Activated T-helper 2 cell treated with anti-CD3 and anti-CD28 coated beads, Interferon-gamma antibody, Interleukin-2, Interleukin-4, amounts not matched to agents 10 μg/mL and 5 μg/mL and 100 μg/mL, durations not matched to agents 14 hours and 24 hours and 36 hours (primary cell): ENCODE results near the gene ALKAL2. TPM values are rescaled to one million over a fixed set of nuclear protein-coding genes. Genes with fewer than 3 reads are reported as not detected.

ENCODE experiments used
- DNase-seq: peaks from one replicate; pipeline ENCODE4 v3.0.0; 2021; ENCODE audit warnings: low spot score
- H3K27ac Mint-ChIP-seq: one replicate; pipeline ENCODE4 v1.8.0; 2021; ENCODE audit warnings: mixed read lengths
- H3K27me3 Mint-ChIP-seq: one replicate; pipeline ENCODE4 v1.8.0; 2021; ENCODE audit warnings: low read depth, mixed read lengths
- H3K36me3 Mint-ChIP-seq: one replicate; pipeline ENCODE4 v1.8.0; 2021; ENCODE audit warnings: low read depth, mixed read lengths
- H3K4me1 Mint-ChIP-seq: one replicate; pipeline ENCODE4 v1.8.0; 2021; ENCODE audit warnings: low read depth, mixed read lengths
- H3K4me3 Mint-ChIP-seq: one replicate; pipeline ENCODE4 v1.8.0; 2021; ENCODE audit warnings: low read depth, mild to moderate bottlenecking, moderate library complexity, mixed read lengths
- H3K9me3 Mint-ChIP-seq: one replicate; pipeline ENCODE4 v1.8.0; 2021; ENCODE audit warnings: mixed read lengths
- intact Hi-C: fragments of 100-400 bp; cut with micrococcal nuclease; formaldehyde crosslinking; loops from one replicate; pipeline ENCODE4 v1.15.1; 2023
- total RNA-seq: library from RNA; stranded (reverse); gene quantifications from 2 replicates; pipeline ENCODE4 v1.2.3, GENCODE V29; 2022

Gene ALKAL2
- total RNA-seq, 1 donor from 2014 or later: 16.3 TPM

DNA sequence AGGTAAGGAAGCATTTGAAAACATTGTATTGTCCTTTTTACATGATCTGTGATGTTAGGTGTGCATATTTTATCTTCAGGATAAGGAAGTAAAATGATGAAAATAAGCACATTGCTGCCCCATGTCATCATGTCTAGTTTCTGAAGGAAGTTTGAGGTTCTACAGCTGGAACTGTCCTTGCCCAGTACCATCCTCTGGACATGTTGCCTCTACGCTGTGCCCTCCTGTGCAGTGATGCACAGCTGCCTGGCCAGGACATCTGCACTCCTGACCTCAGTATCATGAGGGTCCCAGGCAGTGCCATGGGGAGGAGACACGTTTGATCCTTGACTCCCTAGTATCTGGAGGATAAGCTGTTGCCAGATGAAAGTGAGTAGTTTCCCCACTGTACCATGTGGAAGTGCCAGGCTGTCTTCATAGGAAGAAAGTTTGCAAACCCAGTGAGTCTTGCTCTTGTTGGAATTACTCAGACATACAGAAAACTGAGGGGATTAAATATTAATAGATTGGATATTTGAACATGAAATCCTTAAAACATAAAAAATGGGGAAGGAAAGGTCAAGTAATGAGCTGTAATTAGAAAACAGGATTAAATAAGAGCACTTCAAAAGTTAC is 9.5 kb downstream of the ALKAL2 start:
- Mint-ChIP-seq H3K27ac (no peak overlapping the region), H3K4me1 (no peaks in the 10 kb centered on the region), H3K36me3 (peaks cover 73% of the 10 kb centered on the region), H3K9me3 (no peaks in the 10 kb centered on the region), H3K4me3 (no peak overlapping the region), H3K27me3 (no peaks in the 10 kb centered on the region)
- DNase-seq: no peak
- intact Hi-C loops: no loop called here

DNA sequence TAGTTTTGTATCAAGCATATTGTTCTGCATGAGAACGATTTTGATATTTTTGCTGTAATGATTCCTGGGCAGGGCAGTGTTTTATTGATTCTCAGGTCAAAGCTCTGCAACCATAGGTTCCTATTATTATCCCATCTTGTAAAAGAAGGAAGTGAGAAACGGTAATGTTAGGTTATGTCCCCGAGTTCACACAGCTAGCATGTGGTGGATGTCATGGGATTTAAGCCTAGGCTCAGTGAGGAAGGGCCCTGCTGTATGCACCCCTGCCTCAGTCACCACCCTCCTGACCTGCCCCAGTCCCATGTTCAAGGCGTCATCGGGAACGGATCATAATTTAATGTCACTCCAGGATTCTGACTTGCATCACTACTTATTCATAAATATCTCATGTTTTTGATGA is 12.4 kb downstream of the ALKAL2 start:
- no peak for DNase-seq
- Mint-ChIP-seq H3K27me3 (no peaks in the 10 kb centered on the region), H3K36me3 (peaks cover 66% of the 10 kb centered on the region), H3K4me3 (no peak overlapping the region), H3K9me3 (no peaks in the 10 kb centered on the region), H3K4me1 (peaks cover 6% of the 10 kb centered on the region), H3K27ac (no peak overlapping the region)
- intact Hi-C loops: no loop called here

DNA sequence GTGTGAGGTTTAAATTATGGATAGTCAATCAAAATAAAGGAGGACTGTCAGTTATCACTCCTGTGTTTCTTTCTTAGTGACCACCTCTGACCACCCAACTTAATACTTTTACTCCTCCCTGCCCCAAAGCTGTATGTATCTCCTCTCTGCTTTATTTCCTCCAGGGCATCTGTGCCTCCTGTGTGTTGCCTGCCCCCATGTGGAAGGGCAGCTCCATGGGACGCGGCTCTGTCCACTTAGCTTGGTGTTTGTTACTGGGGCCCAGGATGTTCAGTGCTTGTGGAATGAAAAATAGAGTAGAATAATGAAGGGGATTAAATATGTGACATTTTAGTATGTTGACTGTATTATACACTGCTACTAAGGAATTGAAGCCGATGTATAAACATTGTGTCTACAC is 13.4 kb downstream of the ALKAL2 start:
- peaks cover 13% of the 10 kb centered on the region for H3K4me1 Mint-ChIP-seq
- intact Hi-C loops: no loop called here
- H3K27me3 Mint-ChIP-seq: no peaks in the 10 kb centered on the region
- H3K4me3 Mint-ChIP-seq: no peak overlapping the region
- no peaks in the 10 kb centered on the region for H3K9me3 Mint-ChIP-seq
- no peak overlapping the region for H3K27ac Mint-ChIP-seq
- no peak for DNase-seq
- H3K36me3 Mint-ChIP-seq: peaks cover 67% of the 10 kb centered on the region

DNA sequence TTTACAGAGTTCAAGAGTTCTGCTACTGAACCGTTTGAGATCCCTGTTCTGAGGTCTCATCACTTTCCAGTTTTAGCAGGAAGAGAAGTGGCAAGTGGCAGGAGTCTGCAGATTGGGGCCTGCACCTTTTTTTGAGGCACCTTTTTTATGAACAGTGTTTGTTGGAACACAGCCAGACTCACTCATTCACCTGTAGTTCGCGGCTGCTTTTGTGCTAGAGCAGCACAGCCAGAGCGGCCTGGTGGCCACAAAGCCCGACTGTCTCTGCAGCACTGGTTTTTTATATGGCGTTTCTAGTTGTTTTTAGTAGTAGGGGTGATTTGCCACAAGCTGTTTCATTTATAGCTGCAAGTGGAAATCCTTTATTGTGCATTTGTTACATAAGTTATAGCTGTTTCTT is 14.6 kb downstream of the ALKAL2 start:
- H3K36me3 Mint-ChIP-seq: peaks cover 61% of the 10 kb centered on the region
- H3K9me3 Mint-ChIP-seq: no peaks in the 10 kb centered on the region
- no peaks in the 10 kb centered on the region for H3K27me3 Mint-ChIP-seq
- no peak overlapping the region for H3K27ac Mint-ChIP-seq
- no peak overlapping the region for H3K4me3 Mint-ChIP-seq
- intact Hi-C loops: no loop called here
- H3K4me1 Mint-ChIP-seq: peaks cover 20% of the 10 kb centered on the region
- no peak for DNase-seq

DNA sequence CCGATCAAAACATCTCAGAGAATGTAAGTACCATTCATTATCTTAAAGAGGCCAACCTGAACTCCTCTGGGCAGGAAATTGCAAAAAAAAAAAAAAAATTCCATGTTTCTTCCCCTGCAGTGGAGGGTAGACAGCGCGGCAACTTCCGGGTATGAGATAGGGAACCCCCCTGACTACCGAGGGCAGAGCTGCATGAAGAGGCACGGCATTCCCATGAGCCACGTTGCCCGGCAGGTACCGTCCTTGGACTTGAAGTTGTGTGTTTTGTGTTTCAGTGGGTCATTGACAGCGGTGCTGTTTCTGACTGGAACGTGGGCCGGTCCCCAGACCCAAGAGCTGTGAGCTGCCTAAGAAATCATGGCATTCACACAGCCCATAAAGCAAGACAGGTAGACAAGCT is 16.0 kb downstream of the ALKAL2 start:
- intact Hi-C loops: no loop called here
- Mint-ChIP-seq H3K27me3 (no peaks in the 10 kb centered on the region), H3K27ac (no peak overlapping the region), H3K36me3 (peaks cover 55% of the 10 kb centered on the region), H3K4me1 (peaks cover 30% of the 10 kb centered on the region), H3K4me3 (no peak overlapping the region), H3K9me3 (no peaks in the 10 kb centered on the region)
- no peak for DNase-seq

DNA sequence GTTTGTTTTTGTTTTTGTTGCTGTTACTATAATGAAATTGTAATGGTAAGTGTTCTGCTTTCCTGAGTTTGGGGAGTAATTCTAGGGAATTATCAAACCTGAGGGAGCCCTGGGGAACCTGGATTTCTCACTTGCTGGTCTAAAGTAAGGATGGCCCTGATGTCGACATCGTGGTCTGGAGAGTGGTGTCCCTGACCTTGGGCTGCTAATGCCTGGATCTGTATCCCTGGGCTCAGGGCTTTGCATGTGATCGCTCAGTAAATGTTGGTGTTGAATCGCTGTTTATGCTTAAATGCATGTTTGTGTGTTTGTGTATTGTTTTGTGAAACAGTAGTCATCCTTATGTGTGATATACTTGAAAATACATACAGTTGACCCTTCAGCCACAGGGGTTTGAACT is 17.0 kb downstream of the ALKAL2 start:
- H3K4me1 Mint-ChIP-seq: peaks cover 39% of the 10 kb centered on the region

DNA sequence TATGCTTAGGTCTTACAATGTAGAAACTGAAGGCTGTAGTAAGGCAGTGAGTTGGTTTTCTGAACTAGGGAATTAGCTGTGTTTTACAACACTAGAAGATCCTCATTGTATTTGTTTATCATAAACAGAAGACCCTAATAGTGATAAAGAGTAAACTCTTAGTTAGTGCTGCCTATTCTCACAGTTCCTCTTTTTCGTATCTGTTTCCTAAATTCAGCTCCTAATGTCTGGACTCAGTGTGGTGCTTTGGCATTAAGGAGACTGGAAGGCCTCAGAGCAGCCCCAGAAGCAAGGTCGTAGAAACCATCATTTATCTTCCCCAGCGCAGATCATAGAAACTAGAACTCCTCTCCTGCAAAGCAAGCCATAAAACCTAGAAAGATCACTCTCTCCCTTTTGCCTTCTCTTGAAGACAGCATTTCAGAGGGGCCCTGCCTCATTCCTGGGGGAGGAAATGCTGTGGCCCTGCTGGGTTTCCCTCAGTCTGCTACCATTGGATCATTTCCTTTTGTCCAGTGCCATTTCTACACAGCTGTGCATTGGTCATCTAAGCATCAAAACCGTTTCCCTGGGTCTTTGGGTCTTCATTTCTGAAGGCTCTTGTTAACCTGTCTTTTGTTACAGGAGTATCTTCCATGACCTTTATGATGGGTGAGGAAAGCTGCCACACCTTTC is 18.4 kb downstream of the ALKAL2 start:
- Mint-ChIP-seq H3K4me3 (no peak overlapping the region), H3K4me1 (peaks cover 42% of the 10 kb centered on the region), H3K27me3 (no peaks in the 10 kb centered on the region), H3K9me3 (no peaks in the 10 kb centered on the region), H3K27ac (no peak overlapping the region), H3K36me3 (peaks cover 48% of the 10 kb centered on the region)
- intact Hi-C loops: no loop called here
- DNase-seq: no peak

More for the DNA sequence above, 17.0 kb downstream of the ALKAL2 start:
- Mint-ChIP-seq H3K4me3 (no peak overlapping the region), H3K27me3 (no peaks in the 10 kb centered on the region), H3K9me3 (no peaks in the 10 kb centered on the region), H3K27ac (no peak overlapping the region), H3K36me3 (peaks cover 51% of the 10 kb centered on the region)
- intact Hi-C loops: no loop called here
- no peak for DNase-seq

DNA sequence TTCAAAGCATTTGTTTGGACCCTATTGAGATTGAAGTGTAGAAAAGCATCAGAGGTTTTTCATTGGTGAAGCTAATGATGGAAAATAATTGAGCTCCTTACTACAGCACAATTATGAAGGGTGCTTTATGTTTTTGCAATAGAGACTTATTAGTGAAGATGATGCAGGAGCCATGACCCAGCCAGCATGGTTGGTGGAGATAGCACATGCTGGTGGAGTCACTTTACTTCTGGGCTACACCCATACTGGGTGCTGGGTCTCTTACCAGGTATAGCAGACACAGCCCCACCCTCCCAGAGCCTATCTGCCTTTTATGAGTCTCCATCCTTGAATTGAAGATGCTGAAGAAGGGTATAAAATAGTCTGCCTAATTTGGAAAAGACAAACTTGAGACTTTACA is 19.6 kb downstream of the ALKAL2 start:
- Mint-ChIP-seq H3K9me3 (no peaks in the 10 kb centered on the region), H3K27ac (no peak overlapping the region), H3K4me3 (no peak overlapping the region), H3K27me3 (no peaks in the 10 kb centered on the region), H3K4me1 (peaks cover 42% of the 10 kb centered on the region), H3K36me3 (peaks cover 49% of the 10 kb centered on the region)
- no peak for DNase-seq
- intact Hi-C loops: no loop called here

DNA sequence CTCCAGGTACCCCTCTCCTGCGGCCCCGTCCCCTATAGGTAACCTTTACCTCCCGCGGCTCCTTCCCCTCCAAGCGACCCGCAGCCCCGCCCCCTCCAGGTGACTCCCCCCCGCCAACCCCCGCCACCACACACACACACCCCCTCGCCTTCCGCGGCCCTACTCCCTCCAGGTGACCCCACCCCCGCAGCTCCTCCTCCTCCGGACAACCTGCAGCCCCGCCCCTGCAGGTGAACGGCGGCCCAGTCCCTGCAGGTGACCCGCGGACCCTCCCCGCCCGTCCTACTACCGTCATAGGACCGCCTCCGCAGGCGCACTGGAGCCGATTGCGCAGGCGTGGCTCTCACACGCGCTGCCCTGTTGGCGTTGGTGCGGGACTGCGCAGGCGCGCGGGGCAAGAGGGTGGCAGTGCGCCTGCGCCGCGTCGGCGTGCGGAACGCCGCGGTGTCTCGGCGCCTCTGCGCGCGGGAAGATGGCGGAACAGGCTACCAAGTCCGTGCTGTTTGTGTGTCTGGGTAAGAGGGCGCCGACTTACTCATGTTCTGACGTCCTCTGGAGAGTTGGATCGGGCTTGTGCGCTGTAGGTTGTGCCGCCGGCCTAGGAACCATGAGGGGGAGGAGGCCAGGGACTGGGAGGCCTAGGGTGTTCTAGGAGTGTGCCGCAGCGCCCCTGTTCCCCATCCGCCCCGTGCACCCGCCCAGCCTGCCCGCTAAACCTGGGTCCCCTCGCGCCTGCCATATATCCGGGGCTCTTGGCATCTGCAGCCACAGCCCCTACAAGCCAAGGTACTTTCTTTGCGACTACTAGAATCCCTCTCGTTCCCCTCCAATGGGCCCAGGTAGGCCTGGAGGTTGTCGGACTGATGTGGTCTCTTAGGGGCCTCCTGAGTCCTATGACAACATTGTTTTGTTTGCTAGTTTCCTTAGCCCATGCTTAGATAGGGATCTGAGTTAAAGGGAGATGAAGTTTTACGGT is 23.1 kb downstream of the ALKAL2 start, which contains the start of gene ACP1:
Gene ACP1, plus strand, starts transcription at position 455 of the 976 bp plus-strand sequence. Its CDS starts 18 bp downstream, at position 473.
- Mint-ChIP-seq H3K27ac (peak within 1 kb of the TSS; percentile 93), H3K27me3 (no peaks in the 10 kb centered on the region), H3K9me3 (peaks cover 5% of the 10 kb centered on the region), H3K4me3 (peak within 1 kb of the TSS; percentile 93), H3K4me1 (peaks cover 47% of the 10 kb centered on the region), H3K36me3 (peaks cover 51% of the 10 kb centered on the region)
- peak; percentile 93 for DNase-seq
- intact Hi-C loops: loop anchor here (1.0 to 5.0 kb wide), 4 partner anchors 35 to 412 kb away; partner anchors contain the start of gene TMEM18

DNA sequence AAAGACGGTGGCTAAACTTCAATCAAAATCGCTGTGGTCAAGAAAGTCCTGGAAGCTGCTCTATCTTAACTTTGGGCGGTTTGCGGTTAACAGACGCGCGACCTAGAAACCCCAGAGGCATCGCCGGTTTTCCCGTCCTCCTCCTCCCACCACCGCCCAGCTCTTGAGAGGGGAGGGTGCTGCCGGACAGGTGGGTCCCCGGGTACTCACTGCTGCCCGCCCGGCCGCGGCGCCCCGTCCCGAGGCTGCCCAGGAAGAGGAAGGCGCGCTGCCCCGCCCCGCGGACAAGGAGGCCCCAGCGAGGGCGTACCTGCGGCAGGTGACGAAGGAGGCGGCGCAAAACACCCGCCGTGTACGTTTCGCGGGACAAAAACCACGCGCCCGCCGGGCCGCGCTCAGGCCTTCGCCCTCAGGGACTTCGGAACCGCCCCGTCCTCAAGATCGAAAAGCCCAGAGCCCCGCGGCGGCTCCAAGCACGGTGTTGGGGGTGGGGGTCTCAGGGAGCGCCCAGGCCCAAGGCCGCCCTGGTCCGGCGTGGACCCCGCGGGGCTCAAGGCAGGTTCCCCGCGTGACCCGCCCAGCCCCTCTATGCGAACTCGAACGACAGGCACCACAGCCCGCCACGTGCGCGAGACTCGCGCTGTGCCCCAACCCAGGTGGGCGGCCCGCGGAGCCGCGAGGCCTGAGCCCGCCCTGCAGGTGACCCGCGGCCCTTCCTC is 24.0 kb downstream of the ALKAL2 start, which contains the start of gene SH3YL1:
Gene SH3YL1, minus strand, starts transcription at position 259 of the 719 bp plus-strand sequence. Its CDS starts 48 bp downstream, at position 211.
- Mint-ChIP-seq H3K4me3 (peak within 1 kb of the TSS; percentile 93), H3K9me3 (peaks cover 11% of the 10 kb centered on the region), H3K27me3 (no peaks in the 10 kb centered on the region), H3K27ac (peak within 1 kb of the TSS; percentile 93), H3K4me1 (peaks cover 43% of the 10 kb centered on the region), H3K36me3 (peaks cover 54% of the 10 kb centered on the region)
- intact Hi-C loops: loop anchor here (1.0 to 5.0 kb wide), 4 partner anchors 35 to 413 kb away; partner anchors contain the start of gene TMEM18
- DNase-seq: peak; percentile 38

DNA sequence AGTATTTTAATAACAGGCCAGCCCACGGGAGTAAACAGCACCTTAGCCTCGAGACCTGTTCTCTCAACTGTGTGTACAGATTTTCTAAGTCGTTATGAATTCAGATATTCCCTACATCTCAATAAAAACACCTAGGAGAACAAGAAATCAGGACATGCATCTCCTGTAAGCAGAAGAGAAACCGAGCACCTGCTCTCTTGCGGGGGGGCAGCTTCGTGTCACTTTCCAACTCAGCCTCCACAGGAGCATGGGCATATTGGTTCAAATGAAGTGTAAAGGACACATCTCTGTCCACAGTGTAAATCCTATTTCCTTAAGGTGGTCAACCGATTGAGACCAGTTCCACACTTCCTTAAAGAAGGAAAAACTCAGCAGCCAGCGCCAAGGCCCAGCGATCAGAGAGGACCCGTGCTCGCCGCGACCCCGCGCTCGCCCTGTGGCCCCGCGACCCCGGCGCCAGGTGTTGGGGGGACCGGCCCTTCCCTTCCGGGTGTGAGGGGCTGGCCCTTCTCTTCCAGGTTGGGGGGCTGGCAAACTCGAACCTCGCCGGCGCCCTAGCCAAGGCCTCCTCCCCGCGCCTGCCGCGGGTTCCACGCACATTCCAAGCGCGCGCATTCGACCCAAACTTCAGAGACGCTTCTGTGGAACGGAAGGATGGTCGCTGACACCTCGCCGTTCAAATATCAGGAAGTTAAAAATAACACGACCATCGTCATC is 24.7 kb downstream of the ALKAL2 start:
- DNase-seq: no peak
- Mint-ChIP-seq H3K36me3 (peaks cover 62% of the 10 kb centered on the region), H3K4me1 (peaks cover 36% of the 10 kb centered on the region), H3K27ac (peak overlapping the region; percentile 60), H3K27me3 (no peaks in the 10 kb centered on the region), H3K9me3 (peaks cover 18% of the 10 kb centered on the region), H3K4me3 (peak overlapping the region; percentile 93)
- intact Hi-C loops: loop anchor here (5.0 kb wide), 1 partner anchor 129 kb away; no protein-coding TSS in a partner anchor
